Right lung (tissue), 5 donors: ENCODE results near the gene NLRP6. TPM values are rescaled to one million over a fixed set of nuclear protein-coding genes. Genes with fewer than 3 reads are reported as not detected.
"Not testable (repeated sequence)": the region's sequence is repeated elsewhere in the genome, so short reads cannot be mapped to it uniquely, and the experiment has no call there.

Experiments used
- DNase-seq, 2 donors: peaks; one replicate each; pipeline ENCODE4 v3.0.0-alpha.2; 2013
- polyA plus RNA-seq, 5 donors: library from polyadenylated mRNA; unstranded; fragments of 120-200 nt; gene quantifications; one replicate each; pipeline versions ENCODE4 v1.2.1 to v1.2.3, GENCODE V29; 2013; ENCODE audit warnings: inconsistent platforms in 1 of 5, low replicate concordance in 1 of 5; ENCODE audit not compliant: insufficient read length in 5 of 5, insufficient read depth in 1 of 5

The NLRP6 gene
- polyA plus RNA-seq, 5 donors = 0.04 to 0.07 (median 0.06) TPM; not detected in 2

DNA sequence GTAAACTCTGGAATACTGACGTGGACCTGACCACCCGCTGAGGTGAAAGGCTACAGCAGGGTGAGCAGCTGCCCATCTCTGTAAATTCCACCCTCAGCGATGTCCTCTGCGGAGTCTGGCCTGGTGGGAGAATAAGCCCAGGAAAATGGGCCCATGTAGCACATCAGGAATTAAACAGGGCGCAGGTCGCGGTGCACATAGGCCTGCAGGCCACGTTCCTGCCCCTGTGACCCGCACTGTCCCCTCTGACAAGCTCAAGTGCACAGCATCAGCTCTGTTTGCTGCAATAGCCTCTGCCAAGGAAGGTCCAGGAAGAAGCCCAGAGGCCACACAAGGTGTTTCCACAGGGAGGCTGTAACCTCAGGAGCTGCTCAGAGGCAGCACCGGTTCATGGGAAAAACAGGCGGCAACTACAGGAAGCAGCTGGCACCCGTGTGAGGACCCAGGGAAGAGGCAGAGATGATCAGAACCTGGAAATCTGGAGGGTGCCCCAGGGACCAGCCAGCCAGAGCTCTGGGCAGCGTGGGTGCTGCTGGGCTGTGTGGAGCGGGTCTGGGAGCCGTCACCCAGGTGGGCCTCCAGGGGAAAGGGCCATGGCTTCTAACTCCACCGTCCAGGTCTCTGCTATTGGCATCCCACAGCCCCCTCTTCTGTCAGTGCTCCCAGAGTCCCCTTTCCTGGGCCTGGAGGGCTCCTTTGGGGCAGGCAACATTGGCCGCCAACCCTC, 28.6 kb downstream of the NLRP6 start:
- DNase-seq = no peak

DNA sequence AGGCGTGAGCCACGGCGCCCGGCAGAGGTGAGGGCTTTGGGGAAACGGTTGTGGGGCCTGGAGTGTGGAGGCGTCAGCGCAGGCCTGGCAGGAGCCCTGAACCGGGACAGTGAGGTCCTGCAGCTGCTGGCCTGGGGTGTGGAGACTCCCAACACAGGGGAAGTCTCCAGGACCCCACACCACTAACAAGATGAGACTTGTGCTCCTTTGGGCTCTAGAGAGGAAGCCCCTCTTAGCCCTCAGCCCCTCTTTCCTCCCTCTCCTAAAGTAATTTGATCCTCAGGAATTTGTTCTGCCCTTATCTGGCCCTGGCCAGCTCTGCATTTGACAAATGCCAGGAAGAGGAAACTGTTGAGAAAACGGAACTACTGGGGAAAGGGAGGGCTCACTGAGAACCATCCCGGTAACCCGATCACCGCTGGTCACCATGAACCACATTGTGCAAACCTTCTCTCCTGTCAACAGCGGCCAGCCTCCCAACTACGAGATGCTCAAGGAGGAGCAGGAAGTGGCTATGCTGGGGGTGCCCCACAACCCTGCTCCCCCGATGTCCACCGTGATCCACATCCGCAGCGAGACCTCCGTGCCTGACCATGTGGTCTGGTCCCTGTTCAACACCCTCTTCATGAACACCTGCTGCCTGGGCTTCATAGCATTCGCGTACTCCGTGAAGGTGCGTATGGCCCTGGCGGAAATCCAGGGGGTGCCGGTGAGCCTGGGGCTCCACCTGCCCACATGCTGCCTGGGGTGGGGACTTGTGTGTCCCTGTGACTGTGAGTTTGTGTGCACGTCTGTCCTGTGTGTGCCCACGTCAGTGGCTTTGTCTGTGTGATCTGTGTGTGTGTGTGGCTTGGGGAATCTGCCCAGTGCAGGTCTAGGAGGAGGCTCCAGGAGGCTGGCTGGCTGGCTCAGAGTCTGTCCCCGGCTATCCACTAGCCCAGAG, 29.8 kb downstream of the NLRP6 start, which contains the start of gene IFITM2:
TSS of gene IFITM2 (plus strand) at position 51 of the 943 bp plus-strand sequence. CDS start at position 428, 377 bp downstream.
- DNase-seq = peak; percentile 80 to 83

GRCh38 chr11:308740-309665, 30.8 kb downstream of the NLRP6 start:
- DNase-seq = not testable (repeated sequence)

- DNase-seq = not testable (repeated sequence)
Observed at GRCh38 chr11:309979-310572, 31.9 kb downstream of the NLRP6 start.

- DNase-seq = not testable (repeated sequence)
Observed at GRCh38 chr11:311013-311748, 33.0 kb downstream of the NLRP6 start.

DNA sequence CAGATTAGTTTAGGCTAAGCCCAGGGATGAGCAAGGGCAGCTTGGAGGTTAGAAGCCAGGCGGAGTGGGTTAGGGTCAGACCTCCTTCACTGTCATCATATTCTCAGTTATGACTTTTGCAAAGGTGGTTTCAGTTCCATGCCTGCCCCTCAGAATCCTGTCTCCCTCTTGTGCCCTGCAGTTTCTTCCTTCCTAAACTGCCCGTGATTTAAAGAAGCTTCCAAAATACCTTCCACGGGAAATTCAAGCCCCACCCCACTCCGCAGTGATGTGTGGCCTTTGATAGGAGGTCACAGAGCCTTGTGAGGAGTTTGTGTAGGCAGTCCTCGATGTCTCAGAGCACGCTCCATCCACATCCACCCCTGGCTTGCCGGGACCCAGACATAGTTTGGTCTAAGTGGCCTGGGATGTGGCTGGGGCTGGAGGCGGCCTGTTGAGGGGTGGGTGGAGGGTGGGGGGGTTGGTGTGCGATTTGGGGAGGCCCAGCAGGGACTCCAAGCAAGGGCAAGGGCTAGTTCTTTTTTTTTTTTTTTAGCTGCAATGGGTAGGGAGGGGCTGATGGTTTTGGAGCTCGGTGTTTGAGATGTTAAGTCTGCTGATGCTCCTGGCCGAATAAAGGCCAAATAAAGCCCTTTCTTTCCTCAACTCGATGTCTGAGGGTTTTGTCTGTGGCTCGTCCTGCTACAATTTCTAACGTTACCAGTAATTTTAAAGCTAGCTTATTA, 34.0 kb downstream of the NLRP6 start:
- DNase-seq = no peak

GRCh38 chr11:313304-313786, 35.1 kb downstream of the NLRP6 start:
- DNase-seq = no peak

- DNase-seq = peak in 1 of 2 donors; percentile 66
Observed at GRCh38 chr11:313787-314553, 35.8 kb downstream of the NLRP6 start, which contains the start of gene IFITM1. TSS of gene IFITM1 (plus strand) at chr11:314040. CDS start at chr11:314171, 131 bp downstream.

- not testable (repeated sequence) for DNase-seq
Observed at GRCh38 chr11:314554-314875, 36.3 kb downstream of the NLRP6 start.

- DNase-seq = no peak
Observed at GRCh38 chr11:315051-315481, 36.9 kb downstream of the NLRP6 start.

DNA sequence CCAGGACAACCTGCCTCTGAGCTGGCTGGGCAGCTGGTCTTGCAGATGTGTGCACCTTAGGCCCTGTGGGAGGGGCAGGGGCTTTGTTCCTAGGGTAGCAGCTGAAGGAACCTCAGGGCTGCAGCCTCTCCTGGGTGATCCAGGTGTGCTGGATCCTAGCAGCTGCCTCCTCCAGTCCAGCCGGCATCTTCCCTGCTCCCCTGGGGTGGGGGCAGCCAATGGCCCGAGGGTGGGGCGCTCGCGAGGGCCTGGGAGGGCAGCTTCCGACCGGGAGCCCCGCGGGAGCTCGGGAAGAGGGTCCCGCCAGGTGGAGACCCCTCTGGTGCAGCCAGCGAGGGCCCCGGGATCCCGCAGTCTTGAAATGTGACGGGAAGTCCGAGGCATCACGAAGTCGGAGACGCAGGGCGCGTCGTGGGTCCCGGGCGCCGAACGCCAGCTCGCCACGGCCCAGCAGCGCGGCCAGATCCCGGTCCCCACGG, 37.3 kb downstream of the NLRP6 start:
- no peak for DNase-seq

DNA sequence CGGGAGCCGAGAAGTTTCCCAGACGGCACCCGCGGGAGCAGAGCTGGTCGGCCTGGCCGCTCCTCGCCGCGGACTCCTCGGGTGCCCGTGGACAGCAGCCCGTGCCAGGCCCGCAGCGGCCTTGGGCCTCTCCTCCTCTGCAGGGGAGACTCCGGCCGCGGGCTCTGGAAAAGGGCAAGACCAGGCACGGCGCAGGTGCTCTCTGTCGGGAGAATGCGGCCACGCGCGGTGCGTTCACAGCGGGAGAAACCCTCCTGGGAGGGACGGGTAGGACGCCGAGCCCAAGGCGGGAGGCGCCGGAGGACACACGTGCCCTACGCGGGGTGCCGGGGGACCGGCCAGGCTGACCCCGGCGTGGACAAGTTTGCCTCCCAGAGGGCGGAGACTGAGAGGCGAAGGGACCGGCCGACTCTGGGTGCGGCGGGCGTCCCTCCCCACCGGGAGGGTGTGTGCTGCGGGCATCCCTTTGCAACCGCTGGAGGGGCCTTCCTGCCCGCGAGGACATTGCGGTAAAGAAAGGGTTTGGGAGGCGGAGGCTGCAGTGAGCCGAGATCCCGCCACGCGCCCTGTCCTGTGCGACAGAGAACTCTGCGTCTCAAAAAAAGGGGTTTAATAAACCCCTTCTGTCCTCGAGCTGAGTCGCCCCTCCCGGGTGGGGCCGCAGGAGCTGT, 38.0 kb downstream of the NLRP6 start:
- DNase-seq = no peak

DNA sequence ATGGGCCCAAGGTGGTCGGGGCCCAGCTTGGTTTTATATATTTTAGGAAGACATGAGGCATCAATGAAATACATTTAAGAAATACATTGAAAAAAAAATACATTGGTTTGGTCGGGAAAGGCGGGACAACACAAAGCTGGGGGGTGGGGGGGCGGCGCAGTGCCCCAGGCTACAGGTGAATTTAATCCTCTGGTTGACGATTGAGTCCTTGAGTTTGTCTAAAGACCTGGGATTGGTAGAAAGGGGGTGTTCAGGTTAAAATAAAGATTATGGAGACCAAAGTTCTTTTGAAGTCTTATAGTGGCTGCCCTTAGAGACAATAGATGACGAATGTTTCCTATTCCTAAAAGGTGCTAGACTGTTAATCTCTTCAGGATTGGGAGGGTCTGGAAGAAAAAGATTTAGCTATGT, 38.7 kb downstream of the NLRP6 start:
- DNase-seq = no peak

DNA sequence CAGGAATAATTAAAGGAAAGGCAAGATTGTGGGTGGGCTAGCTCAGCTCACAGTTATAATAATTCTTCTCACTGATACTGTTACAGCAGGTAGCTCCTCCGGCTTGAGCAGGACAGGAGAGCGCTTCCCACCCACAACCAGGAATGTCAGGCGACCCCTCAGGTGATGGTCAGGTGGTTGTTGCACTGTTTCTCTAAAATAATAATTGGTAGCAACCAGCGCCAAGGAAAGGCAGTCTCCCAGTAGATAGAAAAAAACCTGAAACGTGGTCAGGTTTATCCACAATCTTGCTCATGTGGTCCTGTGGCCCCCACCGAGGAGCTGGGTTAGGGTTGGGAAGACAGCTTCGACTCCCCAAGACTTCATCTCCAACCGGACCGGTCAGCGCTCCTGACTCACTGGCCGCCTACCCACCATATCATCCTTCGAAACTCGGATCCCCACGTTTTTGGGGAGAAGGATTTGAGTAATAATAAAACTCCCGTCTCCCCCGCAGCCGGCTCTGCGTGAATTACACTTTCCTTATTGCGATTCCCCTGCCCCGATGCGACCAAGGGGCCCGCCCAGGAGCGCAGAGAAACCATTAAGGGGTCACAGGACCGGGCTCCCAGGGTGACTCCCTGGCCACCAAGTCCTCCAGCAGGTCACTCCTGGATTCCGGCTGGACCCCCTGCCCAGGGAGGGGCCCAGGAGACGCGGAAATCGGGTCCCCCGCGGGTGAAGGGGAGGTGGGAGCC, 39.6 kb downstream of the NLRP6 start:
- not testable (repeated sequence) for DNase-seq

- not testable (repeated sequence) for DNase-seq
Observed at GRCh38 chr11:318405-319120, 40.4 kb downstream of the NLRP6 start.

DNA sequence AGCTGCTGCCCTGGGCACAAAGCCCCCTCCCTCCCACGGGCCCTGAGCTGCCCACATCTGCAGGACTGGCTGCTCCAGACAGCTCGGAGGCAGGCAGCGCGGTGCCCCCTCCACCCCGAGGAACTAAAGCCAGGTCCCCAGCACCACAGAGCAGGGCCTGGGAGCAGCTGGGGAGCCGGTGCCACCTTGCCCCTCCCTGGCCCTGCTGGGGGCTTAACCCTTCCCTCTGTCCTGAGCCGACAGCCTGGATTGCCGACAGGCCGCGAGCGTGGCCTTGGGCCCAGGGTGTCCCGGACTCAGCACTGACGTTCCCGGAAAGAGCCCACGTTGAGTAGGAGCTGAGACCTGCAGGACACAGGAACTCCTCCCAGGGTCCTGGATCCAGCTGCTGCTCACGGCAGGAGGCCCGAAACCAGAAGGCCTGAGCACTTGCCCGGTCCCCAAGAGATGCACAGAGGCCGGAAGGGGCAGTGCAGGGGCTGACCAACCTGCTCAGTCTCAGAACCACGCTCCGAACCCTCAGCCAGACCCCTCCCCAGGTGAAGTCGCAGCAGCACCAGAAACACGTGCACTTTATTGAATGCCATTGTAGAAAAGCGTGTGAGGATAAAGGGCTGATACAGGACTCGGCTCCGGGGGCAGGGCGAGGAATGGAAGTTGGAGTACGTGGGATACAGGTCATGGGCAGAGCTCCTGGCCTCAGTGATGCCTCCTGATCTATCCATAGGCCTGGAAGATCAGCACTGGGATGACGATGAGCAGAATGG, 41.1 kb downstream of the NLRP6 start:
- DNase-seq = not testable (repeated sequence)
